HG03196 (cell line): ENCODE measurements around the gene CCNL1.
"Not testable (repeated sequence)": the region's sequence is repeated elsewhere in the genome, so short reads cannot be mapped to it uniquely, and the experiment has no call there.

Source experiments
- ATAC-seq: cut with Tn5 transposase; IDR thresholded peaks from one replicate; pipeline ENCODE4 v1.9.1; 2021; ENCODE audit not compliant: unreplicated experiment

The CCNL1 gene

DNA sequence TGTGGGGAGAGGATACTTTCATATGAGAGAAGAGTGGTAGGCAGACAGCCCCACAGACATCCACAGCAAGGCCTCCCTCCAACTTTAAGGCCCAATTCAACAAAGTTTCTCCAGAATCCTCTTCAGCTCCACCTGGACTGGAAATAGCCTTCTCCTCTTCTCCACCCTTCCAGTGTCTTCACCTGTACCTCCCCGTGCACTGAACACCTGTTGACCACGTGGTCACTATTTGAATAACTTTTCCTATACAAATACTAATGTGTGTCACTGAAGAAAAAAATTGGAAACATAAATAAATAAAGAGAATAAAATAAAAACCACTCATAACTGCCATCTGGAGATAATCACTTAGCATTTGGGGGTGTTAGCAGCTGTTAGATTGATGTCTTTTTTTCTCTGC, 52.9 kb downstream of the CCNL1 start:
- ATAC-seq = no peak

DNA sequence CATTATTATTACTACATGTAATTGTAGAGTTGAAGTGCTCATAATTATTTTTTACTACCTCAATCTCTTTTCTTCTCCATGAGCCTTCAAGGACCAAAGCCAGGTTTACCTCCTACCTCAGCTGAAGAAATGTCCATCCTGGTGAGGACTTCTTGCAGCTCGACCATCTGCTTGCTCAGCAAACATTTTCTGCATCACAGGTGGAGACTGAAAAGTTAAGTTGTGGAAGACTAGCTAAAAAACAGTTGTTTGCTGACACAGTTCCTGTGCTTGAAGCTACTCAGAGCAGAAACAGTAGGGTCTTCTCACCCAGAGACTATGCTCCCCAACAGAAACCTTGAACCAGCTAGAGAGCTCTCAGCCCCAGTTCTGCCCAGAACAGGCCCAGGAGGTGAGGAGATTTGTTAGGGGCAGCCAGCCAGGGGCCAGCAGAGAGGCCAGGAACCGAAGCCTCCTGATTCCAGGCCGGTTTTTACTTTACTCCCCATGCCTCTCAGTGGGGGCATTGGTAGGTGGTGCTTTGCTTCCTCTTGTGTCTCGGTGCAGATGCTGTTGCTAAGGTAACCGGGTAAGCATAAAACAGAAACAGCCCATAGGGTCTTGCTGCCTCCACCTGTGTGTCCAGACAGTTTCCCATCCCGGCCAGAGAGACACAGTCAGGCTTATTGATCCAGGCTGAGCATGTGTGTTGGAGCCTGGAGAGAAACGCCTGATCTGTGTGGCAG, 54.9 kb downstream of the CCNL1 start:
- ATAC-seq = no peak

- ATAC-seq = no peak
These were observed 55.4 kb downstream of the CCNL1 start for GRCh38 chr3:157104521-157104920.

- no peak for ATAC-seq
These were observed 56.1 kb downstream of the CCNL1 start for GRCh38 chr3:157103860-157104259.

GRCh38 chr3:157103280-157103679, 56.7 kb downstream of the CCNL1 start:
- ATAC-seq = peak; percentile 91

GRCh38 chr3:157102595-157102994, 57.4 kb downstream of the CCNL1 start:
- ATAC-seq = not testable (repeated sequence)

GRCh38 chr3:157102098-157102497, 57.8 kb downstream of the CCNL1 start:
- no peak for ATAC-seq

- ATAC-seq = no peak
These were observed 58.5 kb downstream of the CCNL1 start for GRCh38 chr3:157101486-157101885.

GRCh38 chr3:157100608-157101396, 59.1 kb downstream of the CCNL1 start:
- ATAC-seq = no peak

GRCh38 chr3:157100096-157100477, 59.9 kb downstream of the CCNL1 start:
- ATAC-seq = no peak

GRCh38 chr3:157099326-157100095, 60.4 kb downstream of the CCNL1 start:
- ATAC-seq = no peak

DNA sequence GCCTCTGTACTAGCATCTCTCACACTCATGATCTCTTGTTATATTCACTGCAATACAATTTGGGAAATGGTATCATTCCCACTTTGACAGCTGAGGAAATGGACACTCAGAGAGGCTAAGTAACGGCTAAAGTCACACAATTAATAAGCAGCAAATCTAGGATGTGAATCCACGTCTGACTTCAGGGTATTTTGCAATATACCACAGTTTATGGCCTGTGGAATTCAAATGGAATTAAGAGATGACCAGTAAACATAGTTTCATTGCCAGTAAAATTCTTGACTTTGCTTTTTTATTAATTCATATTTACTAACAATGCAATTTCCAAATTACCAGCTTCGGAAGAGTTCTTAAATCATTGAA, 61.1 kb downstream of the CCNL1 start:
- ATAC-seq = no peak

- ATAC-seq = no peak
These were observed 61.7 kb downstream of the CCNL1 start for GRCh38 chr3:157098121-157098822.
